K562 (cell line): ENCODE results near the gene CALML3.

ENCODE experiments used
- BMI1 ChIP-seq: fragments of 150-350 bp; IDR thresholded peaks from 2 replicates; pipeline ENCODE4 v1.6.1; 2014; ENCODE audit warnings: low read length
- EP300 ChIP-seq: IDR thresholded peaks from 2 replicates; pipeline ENCODE4 v1.6.1; 2012; ENCODE audit warnings: low read length, improper control_type of control experiment
- HDGF ChIP-seq: fragments of 450-650 bp; IDR thresholded peaks from 2 replicates; pipeline ENCODE4 v1.6.1; 2016
- PCBP2 ChIP-seq: fragments of 200-400 bp; formaldehyde crosslinking; IDR thresholded peaks from 2 replicates; pipeline ENCODE4 v1.6.1; 2018; ENCODE audit warnings: low read length, low read depth, mild to moderate bottlenecking, moderate library complexity; ENCODE audit not compliant: poor library complexity, severe bottlenecking
- PHF21A ChIP-seq: fragments of 450-650 bp; IDR thresholded peaks from 2 replicates; pipeline ENCODE4 v1.6.1; 2017; ENCODE audit warnings: low read depth, borderline replicate concordance
- POLR2A ChIP-seq: fragments of 450-650 bp; conservative IDR thresholded peaks from 2 replicates; pipeline ENCODE4 v1.6.1; 2016
- RFX5 ChIP-seq: IDR thresholded peaks from 2 replicates; pipeline ENCODE4 v1.6.1; 2011; ENCODE audit warnings: low read depth, mild to moderate bottlenecking, improper control_type of control experiment, low read length
- TF ChIP-seq, protein P1 (sequence below): sonication (generic); formaldehyde crosslinking; IDR thresholded peaks from 2 replicates; pipeline ENCODE4 v1.9.0; 2022; ENCODE audit warnings: mild to moderate bottlenecking, missing genetic modification reagents
- TF ChIP-seq, protein P2 (sequence below), 3 experiments: IDR thresholded peaks in 2 of 3; conservative IDR thresholded peaks in 1 of 3; 2 replicates each; pipeline ENCODE4 v1.5.1; 2011 to 2012; ENCODE audit warnings: low read length in 3 of 3, mild to moderate bottlenecking in 3 of 3, control low read depth in 2 of 3, improper control_type of control experiment in 1 of 3, inconsistent platforms in 1 of 3, low read depth in 1 of 3, mixed read lengths in 1 of 3, moderate library complexity in 1 of 3; ENCODE audit not compliant: insufficient read depth in 2 of 3
- TF ChIP-seq, protein P3 (sequence below): fragments of 450-650 bp; formaldehyde crosslinking; IDR thresholded peaks from 2 replicates; pipeline ENCODE4 v1.4.0; 2020; ENCODE audit warnings: mild to moderate bottlenecking, moderate library complexity

DNA sequence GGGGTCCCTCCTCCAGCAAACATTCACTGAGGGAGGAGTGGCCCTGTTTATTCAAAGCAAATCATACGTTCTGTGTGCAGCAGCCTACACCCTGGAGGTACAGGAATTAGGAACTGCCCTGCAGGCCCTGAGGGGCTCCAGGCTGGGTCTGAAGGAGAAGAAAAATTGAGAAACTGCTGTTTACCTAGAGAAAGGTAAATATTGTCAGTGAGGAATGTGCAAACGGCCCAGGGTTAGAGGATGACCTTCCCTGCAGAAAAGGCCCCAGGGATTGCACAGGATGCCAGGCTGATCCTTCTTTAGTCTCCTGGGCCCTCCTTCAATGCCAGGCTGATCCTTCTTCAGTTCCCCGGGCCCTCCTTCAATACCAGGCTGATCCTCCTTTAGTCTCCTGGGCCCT is 31.1 kb upstream of the CALML3 start:
- no peak for TF ChIP-seq POLR2A
- TF ChIP-seq, protein P1, sequence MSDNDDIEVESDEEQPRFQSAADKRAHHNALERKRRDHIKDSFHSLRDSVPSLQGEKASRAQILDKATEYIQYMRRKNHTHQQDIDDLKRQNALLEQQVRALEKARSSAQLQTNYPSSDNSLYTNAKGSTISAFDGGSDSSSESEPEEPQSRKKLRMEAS (CRISPR knock-in tag) = no peak
- TF ChIP-seq, protein P2, sequence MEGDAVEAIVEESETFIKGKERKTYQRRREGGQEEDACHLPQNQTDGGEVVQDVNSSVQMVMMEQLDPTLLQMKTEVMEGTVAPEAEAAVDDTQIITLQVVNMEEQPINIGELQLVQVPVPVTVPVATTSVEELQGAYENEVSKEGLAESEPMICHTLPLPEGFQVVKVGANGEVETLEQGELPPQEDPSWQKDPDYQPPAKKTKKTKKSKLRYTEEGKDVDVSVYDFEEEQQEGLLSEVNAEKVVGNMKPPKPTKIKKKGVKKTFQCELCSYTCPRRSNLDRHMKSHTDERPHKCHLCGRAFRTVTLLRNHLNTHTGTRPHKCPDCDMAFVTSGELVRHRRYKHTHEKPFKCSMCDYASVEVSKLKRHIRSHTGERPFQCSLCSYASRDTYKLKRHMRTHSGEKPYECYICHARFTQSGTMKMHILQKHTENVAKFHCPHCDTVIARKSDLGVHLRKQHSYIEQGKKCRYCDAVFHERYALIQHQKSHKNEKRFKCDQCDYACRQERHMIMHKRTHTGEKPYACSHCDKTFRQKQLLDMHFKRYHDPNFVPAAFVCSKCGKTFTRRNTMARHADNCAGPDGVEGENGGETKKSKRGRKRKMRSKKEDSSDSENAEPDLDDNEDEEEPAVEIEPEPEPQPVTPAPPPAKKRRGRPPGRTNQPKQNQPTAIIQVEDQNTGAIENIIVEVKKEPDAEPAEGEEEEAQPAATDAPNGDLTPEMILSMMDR (IDR thresholded peaks at IDR 0.05 in 2 of 3, conservative IDR thresholded peaks at IDR 0.05 in 1 of 3; ENCODE audit: insufficient read depth in 2 of 3, low read depth in 1 of 3, low read length in 3 of 3) = no peak
- no peak for TF ChIP-seq HDGF
- no peak for TF ChIP-seq PCBP2
- no peak for TF ChIP-seq BMI1
- TF ChIP-seq, protein P3, sequence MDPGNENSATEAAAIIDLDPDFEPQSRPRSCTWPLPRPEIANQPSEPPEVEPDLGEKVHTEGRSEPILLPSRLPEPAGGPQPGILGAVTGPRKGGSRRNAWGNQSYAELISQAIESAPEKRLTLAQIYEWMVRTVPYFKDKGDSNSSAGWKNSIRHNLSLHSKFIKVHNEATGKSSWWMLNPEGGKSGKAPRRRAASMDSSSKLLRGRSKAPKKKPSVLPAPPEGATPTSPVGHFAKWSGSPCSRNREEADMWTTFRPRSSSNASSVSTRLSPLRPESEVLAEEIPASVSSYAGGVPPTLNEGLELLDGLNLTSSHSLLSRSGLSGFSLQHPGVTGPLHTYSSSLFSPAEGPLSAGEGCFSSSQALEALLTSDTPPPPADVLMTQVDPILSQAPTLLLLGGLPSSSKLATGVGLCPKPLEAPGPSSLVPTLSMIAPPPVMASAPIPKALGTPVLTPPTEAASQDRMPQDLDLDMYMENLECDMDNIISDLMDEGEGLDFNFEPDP (CRISPR knock-in tag) = no peak
- TF ChIP-seq RFX5 = no peak
- no peak for TF ChIP-seq PHF21A
- no peak for TF ChIP-seq EP300
